Sigmoid colon (tissue), 4 donors: ENCODE data around the gene ADGRV1.

ENCODE experiments used
- EP300 ChIP-seq, 4 donors: sonication (generic); formaldehyde crosslinking; IDR thresholded peaks; one replicate each; pipeline ENCODE4 v1.6.1; 2017; ENCODE audit warnings: antibody characterized with exemption in 4 of 4
- POLR2A ChIP-seq, 2 donors: fragments of 450-650 bp; IDR thresholded peaks; one replicate each; pipeline ENCODE4 v1.6.1; 2016; ENCODE audit warnings: antibody characterized with exemption in 2 of 2, mild to moderate bottlenecking in 2 of 2, moderate library complexity in 2 of 2
- TF ChIP-seq, protein P1 (sequence below), 4 experiments: fragments of 450-650 bp in 3 of 4; fragments of 200-600 bp in 1 of 4; IDR thresholded peaks; one replicate each; pipeline ENCODE4 v1.5.1; 2016 to 2019; ENCODE audit warnings: antibody characterized with exemption in 4 of 4, mild to moderate bottlenecking in 3 of 4, moderate library complexity in 2 of 4

DNA sequence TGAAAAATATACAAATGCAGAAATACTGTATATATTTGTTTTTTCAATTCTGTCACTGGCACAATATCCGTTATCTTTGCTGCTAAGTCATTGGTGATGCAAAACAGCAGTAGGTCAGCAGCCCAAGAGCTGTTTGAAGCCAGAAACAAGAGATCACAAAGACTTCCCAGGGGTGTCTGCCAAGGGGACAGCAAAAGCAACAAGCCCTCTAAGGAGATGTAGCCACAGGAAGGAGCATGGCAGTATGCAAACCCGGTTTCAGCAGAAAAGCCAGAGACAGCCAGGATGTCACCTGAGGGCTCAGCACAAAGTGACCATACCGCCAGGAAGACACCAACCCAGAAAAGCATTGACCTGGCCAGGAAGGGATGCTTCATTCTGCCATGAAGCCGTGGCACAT lies 583.0 kb downstream of the ADGRV1 start:
- TF ChIP-seq, protein P1, sequence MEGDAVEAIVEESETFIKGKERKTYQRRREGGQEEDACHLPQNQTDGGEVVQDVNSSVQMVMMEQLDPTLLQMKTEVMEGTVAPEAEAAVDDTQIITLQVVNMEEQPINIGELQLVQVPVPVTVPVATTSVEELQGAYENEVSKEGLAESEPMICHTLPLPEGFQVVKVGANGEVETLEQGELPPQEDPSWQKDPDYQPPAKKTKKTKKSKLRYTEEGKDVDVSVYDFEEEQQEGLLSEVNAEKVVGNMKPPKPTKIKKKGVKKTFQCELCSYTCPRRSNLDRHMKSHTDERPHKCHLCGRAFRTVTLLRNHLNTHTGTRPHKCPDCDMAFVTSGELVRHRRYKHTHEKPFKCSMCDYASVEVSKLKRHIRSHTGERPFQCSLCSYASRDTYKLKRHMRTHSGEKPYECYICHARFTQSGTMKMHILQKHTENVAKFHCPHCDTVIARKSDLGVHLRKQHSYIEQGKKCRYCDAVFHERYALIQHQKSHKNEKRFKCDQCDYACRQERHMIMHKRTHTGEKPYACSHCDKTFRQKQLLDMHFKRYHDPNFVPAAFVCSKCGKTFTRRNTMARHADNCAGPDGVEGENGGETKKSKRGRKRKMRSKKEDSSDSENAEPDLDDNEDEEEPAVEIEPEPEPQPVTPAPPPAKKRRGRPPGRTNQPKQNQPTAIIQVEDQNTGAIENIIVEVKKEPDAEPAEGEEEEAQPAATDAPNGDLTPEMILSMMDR (IDR thresholded peaks at IDR 0.05) = no peak
- no peak for TF ChIP-seq EP300 (IDR thresholded peaks at IDR 0.05)
- no peak for TF ChIP-seq POLR2A (IDR thresholded peaks at IDR 0.05)
